H1 (cell line): Measurements from ENCODE around the gene RNF6. TPM values are rescaled to one million over a fixed set of nuclear protein-coding genes. Genes with fewer than 3 reads are reported as not detected.

Experiments
- CTCF ChIA-PET: fragments of 300-600 bp; sonication (Branson Sonifier 250); formaldehyde crosslinking; loops from one replicate; lab custom pipeline; 2021; ENCODE audit not compliant: partially characterized antibody; lab: Charles Lee
- POLR2A ChIA-PET: fragments of 300-600 bp; sonication (Branson Sonifier 250); formaldehyde crosslinking; loops from one replicate; lab custom pipeline; 2021; ENCODE audit warnings: inconsistent platforms; ENCODE audit not compliant: partially characterized antibody; lab: Charles Lee
- DNase-seq, 2 experiments: peaks; one replicate each; pipeline versions ENCODE4 v3.0.0 to v3.0.0-alpha.2; 2010 to 2022; ENCODE audit warnings: low spot score in 2 of 2, low read depth in 1 of 2, mixed read lengths in 1 of 2
- FAIRE-seq: peaks from 2 replicates; lab custom pipeline; 2011; peaks lifted over from hg19 to GRCh38; lab: Jason Lieb, UNC
- H2AFZ ChIP-seq: 2 replicates; pipeline ENCODE4 v1.8.1; 2012; ENCODE audit warnings: low read length, inconsistent platforms
- H2AK5ac ChIP-seq: 2 replicates; pipeline ENCODE4 v1.6.1; 2013; ENCODE audit warnings: low read depth, low read length
- H2BK120ac ChIP-seq: replicated peaks from 2 replicates; pipeline ENCODE3; 2013; ENCODE audit warnings: low read depth, low read length, inconsistent platforms
- H2BK12ac ChIP-seq: 2 replicates; pipeline ENCODE4 v1.6.1; 2013; ENCODE audit warnings: low read depth, low read length
- H2BK15ac ChIP-seq: 2 replicates; pipeline ENCODE4 v1.6.1; 2013; ENCODE audit warnings: low read length
- H2BK20ac ChIP-seq: 2 replicates; pipeline ENCODE4 v1.6.1; 2013; ENCODE audit warnings: low read length
- H2BK5ac ChIP-seq: 2 replicates; pipeline ENCODE4 v1.6.1; 2013; ENCODE audit warnings: low read depth, low read length
- H3K14ac ChIP-seq: 2 replicates; pipeline ENCODE4 v1.6.1; 2013; ENCODE audit warnings: inconsistent platforms; ENCODE audit not compliant: insufficient read length
- H3K18ac ChIP-seq: 2 replicates; pipeline ENCODE4 v1.6.1; 2013; ENCODE audit warnings: low read length; ENCODE audit errors: extremely low read depth
- H3K23ac ChIP-seq: 2 replicates; pipeline ENCODE4 v1.6.1; 2013; ENCODE audit warnings: inconsistent platforms; ENCODE audit not compliant: insufficient read length
- H3K23me2 ChIP-seq: 2 replicates; pipeline ENCODE4 v1.6.1; 2013; ENCODE audit warnings: low read depth, low read length
- H3K27ac ChIP-seq: 2 replicates; pipeline ENCODE4 v1.6.1; 2011; ENCODE audit warnings: low read depth, low read length, inconsistent platforms
- H3K27me3 ChIP-seq, 4 experiments: replicated peaks in 1 of 4; 1 replicate in 1 of 4; 2 replicates in 3 of 4; pipeline versions ENCODE4 v1.6.1 to v1.8.1; 2011 to 2013; ENCODE audit warnings: low read length in 3 of 4, mild to moderate bottlenecking in 3 of 4, inconsistent platforms in 2 of 4, mixed read lengths in 2 of 4, moderate library complexity in 1 of 4; ENCODE audit not compliant: control insufficient read depth in 3 of 4, insufficient read depth in 3 of 4; ENCODE audit errors: extremely low read depth in 1 of 4
- H3K36me3 ChIP-seq, 4 experiments: 2 replicates each; pipeline versions ENCODE4 v1.6.1 to v1.8.1; 2011 to 2013; ENCODE audit warnings: mild to moderate bottlenecking in 4 of 4, low read length in 3 of 4, moderate library complexity in 2 of 4, control low read depth in 1 of 4, inconsistent platforms in 1 of 4; ENCODE audit not compliant: insufficient read depth in 4 of 4, control insufficient read depth in 2 of 4
- H3K4ac ChIP-seq: replicated peaks from 2 replicates; pipeline ENCODE3; 2013; ENCODE audit warnings: low read length, low read depth, mixed read lengths, inconsistent platforms; ENCODE audit not compliant: insufficient read length
- H3K4me1 ChIP-seq, 4 experiments: replicated peaks in 1 of 4; 1 replicate in 1 of 4; 2 replicates in 3 of 4; pipeline versions ENCODE4 v1.6.1 to v1.8.1; 2011 to 2013; ENCODE audit warnings: low read length in 3 of 4, inconsistent platforms in 2 of 4, mixed read lengths in 1 of 4; ENCODE audit not compliant: insufficient read depth in 4 of 4, control insufficient read depth in 3 of 4
- H3K4me2 ChIP-seq, 2 experiments: 2 replicates each; pipeline versions ENCODE4 v1.6.1 to v1.8.1; 2011 to 2013; ENCODE audit warnings: low read depth in 2 of 2, low read length in 2 of 2, control low read depth in 1 of 2, inconsistent platforms in 1 of 2, mild to moderate bottlenecking in 1 of 2; ENCODE audit not compliant: insufficient read depth in 1 of 2
- H3K4me3 ChIP-seq, 4 experiments: fragments of 200-600, 300-600 bp in 1 of 4; sonication (generic), shearing (Covaris generic), sonication (Bioruptor Twin) in 1 of 4; 2 replicates each; pipeline versions ENCODE4 v1.5.1 to v1.8.1; 2011 to 2016; ENCODE audit warnings: low read length in 4 of 4, low read depth in 3 of 4, control low read depth in 2 of 4, inconsistent platforms in 2 of 4, mild to moderate bottlenecking in 2 of 4, mixed read lengths in 1 of 4, moderate library complexity in 1 of 4; ENCODE audit not compliant: insufficient read depth in 2 of 4; ENCODE audit errors: extremely low read depth in 1 of 4
- H3K56ac ChIP-seq: replicated peaks from 2 replicates; pipeline ENCODE3; 2013; ENCODE audit warnings: low read depth, mild to moderate bottlenecking, mixed read lengths, low read length, inconsistent platforms; ENCODE audit not compliant: insufficient read length
- H3K79me1 ChIP-seq: 2 replicates; pipeline ENCODE4 v1.6.1; 2013; ENCODE audit warnings: low read depth, low read length, control low read depth
- H3K79me2 ChIP-seq, 2 experiments: 2 replicates each; pipeline versions ENCODE4 v1.6.1 to v1.8.1; 2012 to 2013; ENCODE audit warnings: low read length in 2 of 2, mild to moderate bottlenecking in 2 of 2, inconsistent platforms in 1 of 2; ENCODE audit not compliant: insufficient read depth in 2 of 2, control insufficient read depth in 1 of 2
- H3K9ac ChIP-seq, 4 experiments: replicated peaks in 1 of 4; 1 replicate in 1 of 4; 2 replicates in 3 of 4; pipeline versions ENCODE4 v1.6.1 to v1.8.1; 2011 to 2013; ENCODE audit warnings: low read depth in 3 of 4, low read length in 3 of 4, control low read depth in 2 of 4, mild to moderate bottlenecking in 2 of 4, moderate library complexity in 2 of 4, inconsistent platforms in 1 of 4; ENCODE audit errors: extremely low read depth in 1 of 4
- H3K9me3 ChIP-seq, 2 experiments: 2 replicates each; pipeline versions ENCODE4 v1.6.1 to v1.8.1; 2012 to 2013; ENCODE audit warnings: mild to moderate bottlenecking in 2 of 2, moderate library complexity in 2 of 2, control low read depth in 1 of 2, inconsistent platforms in 1 of 2, low read depth in 1 of 2, low read length in 1 of 2, mixed read lengths in 1 of 2; ENCODE audit not compliant: insufficient read depth in 2 of 2
- H4K20me1 ChIP-seq, 2 experiments: replicated peaks in 1 of 2; 2 replicates each; pipeline versions ENCODE3 to v1.8.1; 2011 to 2013; ENCODE audit warnings: inconsistent platforms in 2 of 2, low read length in 2 of 2, mild to moderate bottlenecking in 1 of 2; ENCODE audit not compliant: insufficient read depth in 2 of 2, control insufficient read depth in 1 of 2
- H4K5ac ChIP-seq: 2 replicates; pipeline ENCODE4 v1.6.1; 2013; ENCODE audit warnings: low read length, low read depth, mixed read lengths, inconsistent platforms; ENCODE audit not compliant: insufficient read length
- H4K8ac ChIP-seq: 2 replicates; pipeline ENCODE4 v1.8.0; 2013; ENCODE audit warnings: mild to moderate bottlenecking, moderate library complexity, low read length, inconsistent platforms; ENCODE audit not compliant: insufficient read depth; ENCODE audit errors: extremely low read depth
- H4K91ac ChIP-seq: replicated peaks from 2 replicates; pipeline ENCODE3; 2013; ENCODE audit warnings: low read length, mixed read lengths, inconsistent platforms; ENCODE audit not compliant: insufficient read length
- FOSL1 ChIP-seq: IDR thresholded peaks from 2 replicates; pipeline ENCODE4 v1.6.1; 2011; ENCODE audit warnings: mild to moderate bottlenecking, low read depth, low read length, moderate library complexity; ENCODE audit not compliant: insufficient read depth
- TCF12 ChIP-seq: IDR thresholded peaks from 2 replicates; pipeline ENCODE4 v1.6.1; 2011; ENCODE audit warnings: low read depth, mild to moderate bottlenecking, low read length
- WGBS, 2 experiments: shearing (Covaris generic) in 1 of 2; methylation state at CpG; one replicate each; pipeline versions ENCODE4 v1.1.6 to v1.1.7; 2013 to 2015; ENCODE audit warnings: low lambda C conversion rate in 2 of 2, mixed read lengths in 2 of 2, inconsistent platforms in 1 of 2, low coverage in 1 of 2, missing lambda C conversion rate in 1 of 2; ENCODE audit not compliant: insufficient replicate concordance in 2 of 2, insufficient coverage in 1 of 2, insufficient read length in 1 of 2; ENCODE audit errors: extremely low coverage in 1 of 2, missing lambda C conversion rate in 1 of 2; 5-methylcytosine and 5-hydroxymethylcytosine counted together
- polyA plus RNA-seq, 7 experiments: library from polyadenylated mRNA; depleted of rRNA in 3 of 7; stranded (reverse) in 5 of 7; unstranded in 2 of 7; fragments of >200 nt in 5 of 7; fragments of 200-250 nt in 2 of 7; gene quantifications; 1 replicate in 5 of 7; 2 replicates in 1 of 7; 4 replicates in 1 of 7; pipeline versions ENCODE4 v1.2.1 to v1.2.3, GENCODE V29; 2011 to 2013; ENCODE audit warnings: missing spikeins in 2 of 7, mixed read lengths in 2 of 7
- total RNA-seq: library from RNA; stranded (reverse); fragmentation: NEBNext Ultra II Directional; extraction: Animal tissue kit (Norgen Biotek cat#: 25700); gene quantifications from 2 replicates; pipeline ENCODE4 v1.2.1, GENCODE V29; 2021

RNF6 gene
- total and polyA plus RNA-seq, 2 of the 8 experiments (the other 6 are each of a cell fraction or from before 2014, with no cell fraction given): 4.0 to 13.8 TPM

DNA sequence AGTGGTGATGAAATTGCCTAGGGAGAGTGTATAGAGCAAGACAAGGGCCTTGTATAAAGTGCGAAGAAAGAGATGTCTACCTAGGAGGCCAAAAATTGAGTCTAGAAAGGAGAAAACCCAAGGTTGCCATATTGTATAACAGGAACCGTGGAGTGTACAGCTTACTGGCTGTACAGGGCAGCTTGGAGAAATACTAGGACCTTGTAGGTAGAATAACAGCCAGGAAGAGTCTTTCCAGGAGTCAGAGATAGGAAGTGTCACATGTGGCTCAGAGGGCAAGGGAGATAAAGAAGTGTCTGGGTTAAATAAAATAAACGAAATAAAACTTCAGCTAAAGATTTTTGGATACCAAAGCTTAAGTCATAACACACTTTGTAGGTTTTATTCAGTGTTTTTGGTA is 44.2 kb upstream of the RNF6 start:
- H3K9me3 ChIP-seq: no peaks in the 10 kb centered on the region
- H4K8ac ChIP-seq: no peak overlapping the region
- FAIRE-seq: no peak
- H3K79me1 ChIP-seq: no peaks in the 10 kb centered on the region; the same call in 1 of the 2 replicates
- no peak overlapping the region for H3K9ac ChIP-seq
- TF ChIP-seq FOSL1 (no peak), TCF12 (no peak)
- H3K4me3 ChIP-seq: no peak overlapping the region
- no peak overlapping the region for H3K18ac ChIP-seq
- no peak overlapping the region for H2BK5ac ChIP-seq
- peaks cover 13 to 98% of the 10 kb centered on the region in 2 experiments for H3K79me2 ChIP-seq
- H2BK20ac ChIP-seq: no peak overlapping the region
- no peak overlapping the region for H3K23ac ChIP-seq
- H3K23me2 ChIP-seq: no peaks in the 10 kb centered on the region; the same call in 1 of the 2 replicates
- H3K4ac ChIP-seq: no peak overlapping the region
- no peaks in the 10 kb centered on the region for H3K27me3 ChIP-seq
- H3K14ac ChIP-seq: no peak overlapping the region
- H2BK120ac ChIP-seq: no peak overlapping the region
- no peaks in the 10 kb centered on the region for H3K36me3 ChIP-seq
- POLR2A ChIA-PET: no interaction called here
- no peak overlapping the region for H4K91ac ChIP-seq
- H4K5ac ChIP-seq: no peak overlapping the region
- peaks cover 4 to 8% of the 10 kb centered on the region in 2 experiments for H4K20me1 ChIP-seq
- no peak overlapping the region for H2AK5ac ChIP-seq
- no peak overlapping the region for H2BK15ac ChIP-seq
- no peak overlapping the region for H3K27ac ChIP-seq
- H3K56ac ChIP-seq: no peak overlapping the region
- no peak for DNase-seq
- CTCF ChIA-PET: interaction anchor here (1.3 kb wide), 1 partner anchor 11 kb away, joined by 4 read pairs; no protein-coding TSS in a partner anchor
- 87% methylated on average over 3 of the region's 3 CpGs; no CpG with 5 or more reads in 1 of the 2 experiments for WGBS, 2 experiments
- H3K4me2 ChIP-seq: no peak overlapping the region
- no peaks in the 10 kb centered on the region for H3K4me1 ChIP-seq
- no peak overlapping the region for H2BK12ac ChIP-seq
- H2AFZ ChIP-seq: no peak overlapping the region
